Measurements from ENCODE around the gene PPP1R12B.

The PPP1R12B gene

GRCh38 chr1:202589190-202589930, 240.9 kb downstream of the PPP1R12B start:
- peak; percentile 63 for DNase-seq
- Mint-ChIP-seq H3K4me3 (no peak overlapping the region), H3K27me3 (ENCODE audit: low read depth, poor library complexity) (peaks cover 5% of the 10 kb centered on the region), H3K36me3 (ENCODE audit: low read depth) (no peaks in the 10 kb centered on the region), H3K9me3 (no peaks in the 10 kb centered on the region), H3K4me1 (peaks cover 59% of the 10 kb centered on the region), H3K27ac (peak overlapping the region; percentile 98)
- TF ChIP-seq CTCF (IDR thresholded peaks at IDR 0.05), result no peak

- Mint-ChIP-seq H3K9me3 (no peaks in the 10 kb centered on the region), H3K27ac (no peak overlapping the region), H3K36me3 (ENCODE audit: low read depth) (no peaks in the 10 kb centered on the region), H3K4me3 (no peak overlapping the region), H3K27me3 (ENCODE audit: low read depth, poor library complexity) (peaks cover 12% of the 10 kb centered on the region), H3K4me1 (peaks cover 59% of the 10 kb centered on the region)
- DNase-seq, result no peak
- no peak for TF ChIP-seq CTCF (IDR thresholded peaks at IDR 0.05)
Observed at GRCh38 chr1:202590126-202590525, 241.6 kb downstream of the PPP1R12B start.

- Mint-ChIP-seq H3K27me3 (ENCODE audit: low read depth, poor library complexity) (peaks cover 12% of the 10 kb centered on the region), H3K9me3 (no peaks in the 10 kb centered on the region), H3K4me3 (no peak overlapping the region), H3K27ac (no peak overlapping the region), H3K4me1 (peaks cover 56% of the 10 kb centered on the region), H3K36me3 (ENCODE audit: low read depth) (no peaks in the 10 kb centered on the region)
- no peak for DNase-seq
- no peak for TF ChIP-seq CTCF (IDR thresholded peaks at IDR 0.05)
Observed at GRCh38 chr1:202590975-202591411, 242.5 kb downstream of the PPP1R12B start.

DNA sequence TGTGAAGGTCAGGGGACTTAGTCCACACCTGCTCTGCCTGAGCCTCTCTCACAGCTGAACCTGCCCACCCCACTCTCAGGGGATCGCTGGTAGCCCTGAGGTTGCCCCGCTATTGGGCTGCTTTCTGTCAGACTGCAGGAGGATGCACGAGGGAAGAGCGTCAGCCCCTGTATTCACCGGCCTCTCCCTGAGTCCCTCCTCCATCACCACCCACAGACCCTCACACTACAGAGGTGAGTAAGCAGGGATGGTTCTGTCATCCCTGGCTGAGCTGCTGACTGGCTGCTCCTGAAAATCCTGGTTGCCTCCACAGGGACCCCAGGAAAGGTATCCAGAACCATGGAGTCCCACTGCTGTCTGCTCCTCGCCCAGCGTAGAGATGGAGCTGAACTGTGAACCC, 243.0 kb downstream of the PPP1R12B start:
- no peaks in the 10 kb centered on the region for H3K9me3 Mint-ChIP-seq
- DNase-seq, result no peak
- H3K4me3 Mint-ChIP-seq, result no peak overlapping the region
- peaks cover 12% of the 10 kb centered on the region for H3K27me3 Mint-ChIP-seq (ENCODE audit: low read depth, poor library complexity)
- H3K4me1 Mint-ChIP-seq, result peaks cover 51% of the 10 kb centered on the region
- no peak overlapping the region for H3K27ac Mint-ChIP-seq
- TF ChIP-seq CTCF (IDR thresholded peaks at IDR 0.05), result no peak
- H3K36me3 Mint-ChIP-seq (ENCODE audit: low read depth), result no peaks in the 10 kb centered on the region

- Mint-ChIP-seq H3K9me3 (no peaks in the 10 kb centered on the region), H3K27me3 (ENCODE audit: low read depth, poor library complexity) (peaks cover 14% of the 10 kb centered on the region), H3K4me3 (no peak overlapping the region), H3K4me1 (peaks cover 47% of the 10 kb centered on the region), H3K36me3 (ENCODE audit: low read depth) (no peaks in the 10 kb centered on the region), H3K27ac (no peak overlapping the region)
- no peak for TF ChIP-seq CTCF (IDR thresholded peaks at IDR 0.05)
- DNase-seq, result no peak
Observed at GRCh38 chr1:202592146-202592545, 243.6 kb downstream of the PPP1R12B start.

- Mint-ChIP-seq H3K27ac (no peak overlapping the region), H3K4me1 (peaks cover 30% of the 10 kb centered on the region), H3K4me3 (no peak overlapping the region), H3K9me3 (no peaks in the 10 kb centered on the region), H3K27me3 (ENCODE audit: low read depth, poor library complexity) (peaks cover 18% of the 10 kb centered on the region), H3K36me3 (ENCODE audit: low read depth) (no peaks in the 10 kb centered on the region)
- TF ChIP-seq CTCF (IDR thresholded peaks at IDR 0.05), result no peak
- DNase-seq, result no peak
Observed at GRCh38 chr1:202593845-202594244, 245.3 kb downstream of the PPP1R12B start.
